NK-92 treated with Interleukin-12 subunit alpha and Interleukin-12 subunit beta, amount 100 ng/mL, for 24 hours (cell line): ENCODE data around the gene PBXIP1.
"Not testable (repeated sequence)": the region's sequence is repeated elsewhere in the genome, so short reads cannot be mapped to it uniquely, and the experiment has no call there.

Source experiments
- DNase-seq: peaks from one replicate; lab custom pipeline; 2025; lab: John Stamatoyannopoulos, UW

PBXIP1 gene

GRCh38 chr1:154955718-154956543 is at the start of gene PBXIP1:
Gene PBXIP1 (minus strand): TSS chr1:154956099. CDS start chr1:154953721, 2,378 bp downstream.
- peak; percentile 50 for DNase-seq

GRCh38 chr1:155005076-155006011 is 49.4 kb upstream of the PBXIP1 start:
- DNase-seq = no peak

GRCh38 chr1:155004352-155005075 is 48.6 kb upstream of the PBXIP1 start:
- no peak for DNase-seq

- DNase-seq = no peak
These were observed 48.0 kb upstream of the PBXIP1 start for GRCh38 chr1:155003766-155004351.

GRCh38 chr1:155003227-155003765 is 47.4 kb upstream of the PBXIP1 start:
- DNase-seq = no peak

- peak; percentile 54 for DNase-seq
These were observed 46.7 kb upstream of the PBXIP1 start, which contains the start of gene ZBTB7B for GRCh38 chr1:155002464-155003226. Gene ZBTB7B (plus strand): TSS chr1:155002802. CDS start chr1:155014661, 11,859 bp downstream.

- DNase-seq = peak; percentile 97
These were observed 46.0 kb upstream of the PBXIP1 start for GRCh38 chr1:155001675-155002463.

- DNase-seq = no peak
These were observed 45.5 kb upstream of the PBXIP1 start for GRCh38 chr1:155001425-155001674.

GRCh38 chr1:155000726-155001424 is 45.0 kb upstream of the PBXIP1 start:
- DNase-seq = no peak

GRCh38 chr1:155000411-155000725 is 44.5 kb upstream of the PBXIP1 start:
- DNase-seq = no peak

GRCh38 chr1:154999571-155000410 is 43.9 kb upstream of the PBXIP1 start:
- no peak for DNase-seq

- DNase-seq = no peak
These were observed 43.1 kb upstream of the PBXIP1 start for GRCh38 chr1:154998818-154999570.

- DNase-seq = no peak
These were observed 42.4 kb upstream of the PBXIP1 start for GRCh38 chr1:154998201-154998780.

GRCh38 chr1:154996966-154997701 is 41.2 kb upstream of the PBXIP1 start:
- DNase-seq = no peak

- not testable (repeated sequence) for DNase-seq
These were observed 39.5 kb upstream of the PBXIP1 start for GRCh38 chr1:154995301-154995983.

- no peak for DNase-seq
These were observed 38.7 kb upstream of the PBXIP1 start for GRCh38 chr1:154994591-154994990.
